Activated CD8-positive, alpha-beta T cell treated with anti-CD3 and anti-CD28 coated beads for 36 hours (primary cell): ENCODE results near the gene CCIN. TPM values are rescaled to one million over a fixed set of nuclear protein-coding genes. Genes with fewer than 3 reads are reported as not detected.

Experiments
- ATAC-seq: fragments of 200-7000 bp; cut with Tn5 transposase; one replicate; pipeline ENCODE4 v1.10.0; 2021; ENCODE audit warnings: mild to moderate bottlenecking, moderate library complexity
- CTCF ChIA-PET: fragments of 350-600 bp; sonication (Branson Sonifier 250); formaldehyde crosslinking; loops from one replicate; lab custom pipeline; 2021; ENCODE audit warnings: antibody characterized with exemption; lab: Charles Lee
- POLR2A ChIA-PET: fragments of 350-600 bp; sonication (Branson Sonifier 250); formaldehyde crosslinking; loops from one replicate; lab custom pipeline; 2021; ENCODE audit warnings: antibody characterized with exemption; lab: Charles Lee
- DNase-seq: peaks from one replicate; pipeline ENCODE4 v3.0.0-alpha.2; 2020
- H3K27ac Mint-ChIP-seq: one replicate; pipeline ENCODE4 v1.8.0; 2021; ENCODE audit warnings: mild to moderate bottlenecking, mixed read lengths
- H3K27me3 Mint-ChIP-seq: one replicate; pipeline ENCODE4 v1.8.0; 2021; ENCODE audit warnings: mixed read lengths
- H3K36me3 Mint-ChIP-seq: one replicate; pipeline ENCODE4 v1.8.0; 2021; ENCODE audit warnings: low read depth, mixed read lengths
- H3K4me1 Mint-ChIP-seq: one replicate; pipeline ENCODE4 v1.8.0; 2021; ENCODE audit warnings: low read depth, mixed read lengths
- H3K4me3 Mint-ChIP-seq: one replicate; pipeline ENCODE4 v1.8.0; 2021; ENCODE audit warnings: mild to moderate bottlenecking, moderate library complexity, mixed read lengths
- H3K9me3 Mint-ChIP-seq: one replicate; pipeline ENCODE4 v1.8.0; 2021; ENCODE audit warnings: mixed read lengths
- intact Hi-C: fragments of 100-400 bp; cut with micrococcal nuclease; formaldehyde crosslinking; loops from one replicate; pipeline ENCODE4 v1.10.0; 2022
- total RNA-seq, 2 experiments: library from RNA; stranded (reverse); gene quantifications; one replicate each; pipeline ENCODE4 v1.2.3, GENCODE V29; 2021
- TF ChIP-seq, protein P1 (sequence below): fragments of 200-600 bp; IDR thresholded peaks from one replicate; pipeline ENCODE4 v1.8.0; 2022; ENCODE audit warnings: antibody characterized with exemption, mild to moderate bottlenecking

CCIN gene
- total RNA-seq, 2 experiments from 2014 or later: not detected

DNA sequence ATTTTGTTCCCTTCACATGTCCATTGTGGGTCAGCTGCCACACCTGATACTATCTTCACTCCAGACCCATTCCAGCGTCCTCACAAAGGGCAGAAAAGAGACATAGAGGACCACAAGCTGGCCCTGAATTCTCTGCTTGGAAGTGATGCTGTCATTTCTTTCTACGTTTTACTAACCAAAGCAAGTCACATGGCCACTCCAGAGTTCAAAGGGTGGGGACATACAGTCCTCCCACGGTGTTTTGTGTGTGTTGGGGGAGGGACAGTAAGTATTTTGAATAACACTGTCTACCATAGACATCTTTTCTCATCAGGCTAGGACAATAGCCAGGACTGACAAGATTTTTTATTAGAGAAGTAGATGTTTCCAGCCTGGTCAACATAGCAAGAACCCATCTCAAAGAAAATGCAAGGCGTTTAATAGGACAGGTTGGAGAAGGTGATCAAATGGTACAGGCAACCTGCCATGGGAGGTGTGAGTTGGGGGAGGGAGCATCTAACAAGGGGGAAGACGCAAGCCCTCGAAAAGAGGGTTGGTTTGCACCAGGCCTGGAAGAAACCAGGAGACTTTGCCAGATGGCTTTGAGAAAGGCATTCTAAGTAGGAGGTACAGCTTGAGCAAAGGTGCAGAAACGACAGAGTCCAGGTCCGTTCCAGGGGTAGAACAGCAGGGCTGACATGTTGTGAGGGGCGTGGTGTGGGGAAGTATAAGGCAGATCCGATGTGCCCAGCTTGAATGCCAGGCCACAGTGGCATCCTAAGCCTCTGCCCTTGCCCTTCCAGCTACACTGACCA is 43.9 kb upstream of the CCIN start:
- intact Hi-C loops: no loop called here
- CTCF ChIA-PET: interaction anchor here (0.9 to 3.7 kb wide), 6 partner anchors 14 to 171 kb away, joined by 3 to 20 read pairs (median 6); no protein-coding TSS in a partner anchor
- H3K27me3 Mint-ChIP-seq: no peaks in the 10 kb centered on the region

DNA sequence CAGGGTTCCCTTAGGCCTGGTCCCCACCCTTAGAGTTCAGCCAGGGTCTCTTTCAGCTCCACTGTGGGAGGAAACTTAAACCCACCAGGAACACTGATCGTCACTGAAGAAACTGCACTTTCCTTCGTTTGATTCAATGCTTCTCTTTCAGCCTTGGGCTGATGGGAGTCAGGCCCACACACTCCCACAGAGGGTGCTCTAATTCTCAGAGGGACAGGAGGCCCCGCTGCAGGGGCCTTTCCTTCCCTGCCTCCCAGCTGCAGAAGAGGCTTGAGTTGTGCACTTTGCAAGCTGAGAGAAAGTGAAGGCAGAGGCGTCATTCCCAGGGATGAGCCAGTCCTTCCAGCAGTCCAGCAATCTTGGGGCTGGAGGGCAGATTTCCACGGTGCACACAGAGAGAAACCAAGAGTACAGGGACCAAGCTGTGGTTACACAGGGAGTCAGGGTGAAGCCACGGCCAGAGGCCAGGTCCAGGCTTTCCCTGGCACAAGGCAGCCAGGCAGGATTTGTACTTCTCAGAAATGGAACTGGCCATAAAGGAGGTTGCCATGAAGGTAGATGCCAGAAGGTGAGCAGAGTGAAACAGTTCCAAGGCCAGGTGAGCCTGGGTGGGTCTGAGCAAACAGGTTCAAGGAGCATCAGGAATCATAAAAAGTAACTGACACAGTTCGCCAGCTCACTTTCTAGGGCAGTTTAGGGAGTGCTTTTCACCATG is 43.0 kb upstream of the CCIN start:
- POLR2A ChIA-PET: interaction anchor here (1.0 kb wide), 1 partner anchor 23 kb away, joined by 4 read pairs; no protein-coding TSS in a partner anchor

More for the DNA sequence above, 43.9 kb upstream of the CCIN start:
- peak; percentile 58 for ATAC-seq
- Mint-ChIP-seq H3K4me3 (no peak overlapping the region), H3K36me3 (no peaks in the 10 kb centered on the region), H3K27ac (no peak overlapping the region), H3K4me1 (peaks cover 17% of the 10 kb centered on the region), H3K9me3 (no peaks in the 10 kb centered on the region)
- DNase-seq: no peak
- POLR2A ChIA-PET: interaction anchor here (0.8 to 1.3 kb wide), 2 partner anchors 10 to 12 kb away, joined by 4 read pairs; partner anchors contain the start of gene GLIPR2
- TF ChIP-seq, protein P1, sequence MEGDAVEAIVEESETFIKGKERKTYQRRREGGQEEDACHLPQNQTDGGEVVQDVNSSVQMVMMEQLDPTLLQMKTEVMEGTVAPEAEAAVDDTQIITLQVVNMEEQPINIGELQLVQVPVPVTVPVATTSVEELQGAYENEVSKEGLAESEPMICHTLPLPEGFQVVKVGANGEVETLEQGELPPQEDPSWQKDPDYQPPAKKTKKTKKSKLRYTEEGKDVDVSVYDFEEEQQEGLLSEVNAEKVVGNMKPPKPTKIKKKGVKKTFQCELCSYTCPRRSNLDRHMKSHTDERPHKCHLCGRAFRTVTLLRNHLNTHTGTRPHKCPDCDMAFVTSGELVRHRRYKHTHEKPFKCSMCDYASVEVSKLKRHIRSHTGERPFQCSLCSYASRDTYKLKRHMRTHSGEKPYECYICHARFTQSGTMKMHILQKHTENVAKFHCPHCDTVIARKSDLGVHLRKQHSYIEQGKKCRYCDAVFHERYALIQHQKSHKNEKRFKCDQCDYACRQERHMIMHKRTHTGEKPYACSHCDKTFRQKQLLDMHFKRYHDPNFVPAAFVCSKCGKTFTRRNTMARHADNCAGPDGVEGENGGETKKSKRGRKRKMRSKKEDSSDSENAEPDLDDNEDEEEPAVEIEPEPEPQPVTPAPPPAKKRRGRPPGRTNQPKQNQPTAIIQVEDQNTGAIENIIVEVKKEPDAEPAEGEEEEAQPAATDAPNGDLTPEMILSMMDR: no peak

DNA sequence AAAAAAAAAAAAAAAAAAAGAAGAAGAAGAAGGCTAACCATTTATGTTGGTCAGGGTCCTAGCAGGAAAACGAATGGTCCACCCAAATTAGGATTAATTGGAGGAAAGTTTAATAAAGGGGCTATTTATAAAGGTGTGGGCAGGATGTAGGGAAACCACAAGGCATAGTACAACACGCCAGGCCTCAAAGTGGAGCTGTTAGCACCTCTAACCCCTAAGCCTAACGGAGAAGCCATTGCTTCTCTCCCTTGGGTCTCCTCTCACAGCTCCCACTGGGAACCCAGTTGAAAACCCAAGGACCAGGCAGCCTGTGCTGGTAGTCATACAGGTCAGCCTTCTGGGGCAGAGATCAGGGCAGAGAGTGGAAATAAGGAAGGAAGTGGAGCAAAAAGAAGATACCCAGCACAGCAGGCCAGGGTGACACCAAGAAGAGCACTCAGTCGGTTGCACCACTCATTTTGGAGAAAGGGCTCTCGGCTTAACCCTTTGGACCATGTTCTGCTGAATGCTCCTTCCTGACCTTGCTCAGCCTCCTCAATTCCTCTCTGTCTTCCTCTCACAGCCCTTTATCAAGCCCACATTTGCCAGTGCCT is 41.4 kb upstream of the CCIN start:
- Mint-ChIP-seq H3K27me3 (no peaks in the 10 kb centered on the region), H3K27ac (no peak overlapping the region), H3K9me3 (no peaks in the 10 kb centered on the region), H3K4me3 (no peak overlapping the region), H3K4me1 (peaks cover 17% of the 10 kb centered on the region), H3K36me3 (no peaks in the 10 kb centered on the region)
- TF ChIP-seq, protein P1: no peak
- peak; percentile 39 for ATAC-seq
- POLR2A ChIA-PET: no interaction called here
- CTCF ChIA-PET: interaction anchor here (1.2 kb wide), 1 partner anchor 25 kb away, joined by 8 read pairs; no protein-coding TSS in a partner anchor
- DNase-seq: no peak
- intact Hi-C loops: no loop called here

More for the DNA sequence above, 43.0 kb upstream of the CCIN start:
- TF ChIP-seq, protein P1: no peak
- H3K27me3 Mint-ChIP-seq: no peaks in the 10 kb centered on the region
- intact Hi-C loops: no loop called here
- H3K27ac Mint-ChIP-seq: no peak overlapping the region
- ATAC-seq: no peak
- H3K4me1 Mint-ChIP-seq: peaks cover 17% of the 10 kb centered on the region
- H3K4me3 Mint-ChIP-seq: no peak overlapping the region
- H3K36me3 Mint-ChIP-seq: no peaks in the 10 kb centered on the region
- no peak for DNase-seq
- CTCF ChIA-PET: interaction anchor here (0.8 to 3.7 kb wide), 3 partner anchors 15 to 41 kb away, joined by 3 to 20 read pairs (median 6); no protein-coding TSS in a partner anchor
- H3K9me3 Mint-ChIP-seq: no peaks in the 10 kb centered on the region

DNA sequence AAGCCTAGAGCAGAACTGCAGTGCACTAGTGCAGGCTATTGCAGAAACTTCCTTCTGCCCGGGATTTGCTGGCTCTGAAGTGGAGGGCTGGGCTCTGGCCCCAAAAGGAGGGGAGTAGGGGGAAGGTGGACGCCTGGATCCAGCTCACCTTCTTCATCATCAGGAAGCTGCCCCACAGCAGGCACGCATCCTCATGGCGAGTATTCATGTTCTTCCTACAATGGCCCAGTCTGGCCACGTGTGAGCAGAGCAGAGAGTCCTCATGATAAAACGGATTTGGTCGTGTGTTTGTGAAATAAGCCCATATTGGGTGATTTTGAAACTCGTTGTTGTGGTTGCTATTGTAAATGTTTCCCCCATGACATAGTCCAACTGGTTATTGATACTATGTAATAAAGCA is 40.8 kb upstream of the CCIN start:
- Mint-ChIP-seq H3K4me1 (peaks cover 17% of the 10 kb centered on the region), H3K4me3 (no peak overlapping the region), H3K27me3 (no peaks in the 10 kb centered on the region), H3K9me3 (no peaks in the 10 kb centered on the region), H3K36me3 (no peaks in the 10 kb centered on the region), H3K27ac (no peak overlapping the region)
- POLR2A ChIA-PET: no interaction called here
- ATAC-seq (no peak), DNase-seq (no peak)
- intact Hi-C loops: no loop called here
- TF ChIP-seq, protein P1: no peak
- CTCF ChIA-PET: interaction anchor here (1.2 kb wide), 1 partner anchor 25 kb away, joined by 8 read pairs; no protein-coding TSS in a partner anchor
